Measurements from ENCODE around the gene LRTM2.

DNA sequence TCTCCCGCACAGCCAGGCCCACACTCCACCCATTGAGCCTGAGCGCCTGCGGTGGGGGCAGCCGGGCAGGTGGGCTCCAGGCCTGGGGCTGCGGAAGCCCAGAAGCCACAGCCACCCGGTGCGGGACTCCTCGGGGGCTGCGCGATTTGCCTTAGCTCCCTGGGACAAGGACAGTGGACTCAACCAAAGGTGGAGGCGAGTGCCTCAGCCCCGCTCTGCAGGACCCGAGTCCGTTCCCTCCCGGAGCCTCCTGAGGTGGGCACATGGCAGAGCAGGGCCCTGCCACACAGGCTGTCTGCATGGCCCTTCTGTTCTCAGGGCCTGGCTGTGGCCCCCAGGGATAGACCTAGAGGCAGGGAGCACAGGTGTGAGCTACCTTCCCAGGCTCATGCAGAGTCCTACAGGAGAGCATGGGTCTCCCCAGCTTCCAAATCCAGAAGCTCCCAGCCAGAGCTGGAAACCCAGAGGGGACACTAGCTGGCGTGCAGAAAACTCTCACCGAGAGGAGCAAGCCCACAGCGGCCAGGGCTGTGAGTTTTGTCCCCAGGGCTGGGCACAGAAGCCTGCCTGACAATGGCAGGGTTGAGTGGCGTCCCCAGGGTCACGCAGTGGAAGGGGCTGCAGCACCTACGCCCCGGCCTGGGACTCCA is 22.2 kb upstream of the LRTM2 start:
- TF ChIP-seq EZH2phosphoT487 (IDR thresholded peaks at IDR 0.05; ENCODE audit: insufficient read depth, low read depth) (no peak), EZH2 (IDR thresholded peaks at IDR 0.05; ENCODE audit: insufficient read depth, poor library complexity, severe bottlenecking) (no peak)
